Measurements from ENCODE around the gene PACSIN2. TPM values are rescaled to one million over a fixed set of nuclear protein-coding genes. Genes with fewer than 3 reads are reported as not detected.

The PACSIN2 gene
- total and polyA plus RNA-seq, 2 of the 13 experiments (the other 11 are each of a cell fraction or from before 2014, with no cell fraction given): 54.1 to 68.8 TPM

- TF ChIP-seq ATF7 (IDR thresholded peaks at IDR 0.05): no peak
- peak; percentile 46; the same call in 1 of the 2 replicates for TF ChIP-seq ATF7 (CRISPR knock-in tag; IDR thresholded peaks at IDR 0.05)
- no peak for TF ChIP-seq PBX3 (CRISPR knock-in tag; IDR thresholded peaks at IDR 0.05; ENCODE audit: borderline replicate concordance)
- TF ChIP-seq SOX13 (IDR thresholded peaks at IDR 0.05): peak; percentile 46; the same call in 1 of the 2 replicates
- TF ChIP-seq SOX13 (CRISPR knock-in tag; conservative IDR thresholded peaks at IDR 0.05 in 1 of 2, IDR thresholded peaks at IDR 0.05 in 1 of 2): peak in 1 of 2 experiments; percentile 80; a peak in 2 of 4 replicates
- no peak for TF ChIP-seq NFKB2 (CRISPR knock-in tag; IDR thresholded peaks at IDR 0.05; ENCODE audit: borderline replicate concordance)
- peak; percentile 54; the same call in 1 of the 2 replicates for TF ChIP-seq CREM (IDR thresholded peaks at IDR 0.05)
- TF ChIP-seq CREM (CRISPR knock-in tag; IDR thresholded peaks at IDR 0.05): no peak
- no peak for TF ChIP-seq GMEB1 (CRISPR knock-in tag; IDR thresholded peaks at IDR 0.05; ENCODE audit: borderline replicate concordance)
- no peak for TF ChIP-seq ZNF768 (CRISPR knock-in tag; IDR thresholded peaks at IDR 0.05)
- TF ChIP-seq MNT (IDR thresholded peaks at IDR 0.05): no peak
- no peak; the same call in 1 of the 2 replicates for TF ChIP-seq ZNF788 (CRISPR knock-in tag; IDR thresholded peaks at IDR 0.05; ENCODE audit: borderline replicate concordance)
- TF ChIP-seq NONO (IDR thresholded peaks at IDR 0.05): no peak
- TF ChIP-seq NONO (CRISPR knock-in tag; conservative IDR thresholded peaks at IDR 0.05): peak; percentile 56; the same call in 1 of the 2 replicates
- no peak for TF ChIP-seq ONECUT2 (CRISPR knock-in tag; IDR thresholded peaks at IDR 0.05)
- peak; percentile 85 for TF ChIP-seq SP5 (CRISPR knock-in tag; IDR thresholded peaks at IDR 0.05; ENCODE audit: borderline replicate concordance, low read depth)
- no peak for TF ChIP-seq GLMP (CRISPR knock-in tag; IDR thresholded peaks at IDR 0.05; ENCODE audit: borderline replicate concordance)
- TF ChIP-seq UBTF (CRISPR knock-in tag; IDR thresholded peaks at IDR 0.05): peak; percentile 32; the same call in 1 of the 2 replicates
- TF ChIP-seq NR1H2 (CRISPR knock-in tag; IDR thresholded peaks at IDR 0.05; ENCODE audit: borderline replicate concordance, low read depth): no peak
- TF ChIP-seq HNF4G (IDR thresholded peaks at IDR 0.05; ENCODE audit: borderline replicate concordance, low read depth, low read length): no peak
- peak; percentile 71; the same call in 1 of the 2 replicates for TF ChIP-seq HNF4G (CRISPR knock-in tag; IDR thresholded peaks at IDR 0.05; ENCODE audit: borderline replicate concordance, low read depth)
- TF ChIP-seq ZFP36 (IDR thresholded peaks at IDR 0.05; ENCODE audit: borderline replicate concordance, low read depth, low read length, partially characterized antibody): no peak
Observed at GRCh38 chr22:42994917-42995562, 19.9 kb downstream of the PACSIN2 start (continued).
